HCT116 (cell line): ENCODE data around the gene TIPRL. TPM values are rescaled to one million over a fixed set of nuclear protein-coding genes. Genes with fewer than 3 reads are reported as not detected.

ENCODE experiments used
- ATAC-seq: fragments of 200-7000 bp; cut with Tn5 transposase; 2 replicates; pipeline ENCODE4 v1.9.1; 2020; ENCODE audit warnings: mild to moderate bottlenecking, moderate library complexity
- BruUV-seq: library from RNA; stranded (reverse); fragments of 400-500 nt; replicated peaks from 2 replicates; lab custom pipeline; 2021; lab: Mats Ljungman, UMichigan
- CTCF ChIA-PET: fragments of 300-600 bp; sonication (Branson Sonifier 250); formaldehyde crosslinking; loops from one replicate; lab custom pipeline; 2021; ENCODE audit warnings: antibody characterized with exemption; lab: Charles Lee
- POLR2A ChIA-PET: fragments of 300-600, 350-600 bp; sonication (Branson Sonifier 250); formaldehyde crosslinking; loops from one replicate; lab custom pipeline; 2021; ENCODE audit warnings: antibody characterized with exemption; lab: Charles Lee
- RAD21 ChIA-PET, 2 experiments: fragments of 300-600 bp; sonication (Branson Sonifier 250); formaldehyde crosslinking; loops; one replicate each; lab custom pipeline; 2023; ENCODE audit warnings: low total read pairs in 2 of 2; ENCODE audit not compliant: uncharacterized antibody in 2 of 2, unreplicated experiment in 2 of 2, low non-redundant PET in 1 of 2; lab: Charles Lee
- DNase-seq: peaks from one replicate; pipeline ENCODE4 v3.0.0-alpha.2; 2010; ENCODE audit warnings: low read depth, low spot score
- H2AFZ ChIP-seq: fragments of 200-600 bp; shearing (Covaris generic), sonication (generic); 2 replicates; pipeline ENCODE4 v1.6.1; 2017; ENCODE audit warnings: low read depth, mixed run types, mixed read lengths, antibody characterized with exemption, low read length; ENCODE audit not compliant: poor library complexity, severe bottlenecking
- H3K27ac ChIP-seq: 2 replicates; pipeline ENCODE4 v1.5.1; 2012; ENCODE audit warnings: low read depth, low read length
- H3K27me3 ChIP-seq: fragments of 200-600 bp; sonication (generic); 2 replicates; pipeline ENCODE4 v1.6.1; 2016; ENCODE audit warnings: mixed run types, low read length, mixed read lengths; ENCODE audit not compliant: insufficient read depth
- H3K36me3 ChIP-seq, 2 experiments: fragments of 200-500 bp in 1 of 2; fragments of 200-600 bp in 1 of 2; sonication (Bioruptor generic) in 1 of 2; sonication (generic) in 1 of 2; 2 replicates each; pipeline versions ENCODE4 v1.5.1 to v1.6.1; 2014 to 2016; ENCODE audit warnings: low read length in 2 of 2, inconsistent platforms in 1 of 2, mixed read lengths in 1 of 2, mixed run types in 1 of 2; ENCODE audit not compliant: insufficient read depth in 2 of 2, control insufficient read depth in 1 of 2
- H3K4me1 ChIP-seq, 2 experiments: fragments of 200-600 bp in 1 of 2; sonication (generic) in 1 of 2; 2 replicates each; pipeline versions ENCODE4 v1.5.1 to v1.6.1; 2012 to 2017; ENCODE audit warnings: low read length in 2 of 2, inconsistent platforms in 1 of 2, mild to moderate bottlenecking in 1 of 2, mixed read lengths in 1 of 2, mixed run types in 1 of 2, moderate library complexity in 1 of 2; ENCODE audit not compliant: insufficient read depth in 2 of 2, control insufficient read depth in 1 of 2
- H3K4me2 ChIP-seq: fragments of 200-600 bp; sonication (generic); 2 replicates; pipeline ENCODE4 v1.6.1; 2017; ENCODE audit warnings: mixed run types, low read length, mixed read lengths
- H3K4me3 ChIP-seq, 2 experiments: fragments of 200-600 bp in 1 of 2; sonication (generic) in 1 of 2; replicated peaks in 1 of 2; 2 replicates each; pipeline ENCODE4 v1.5.1; 2011 to 2016; ENCODE audit warnings: low read length in 2 of 2, control low read depth in 1 of 2, low read depth in 1 of 2, mild to moderate bottlenecking in 1 of 2, mixed read lengths in 1 of 2, mixed run types in 1 of 2
- H3K79me2 ChIP-seq: fragments of 200-600 bp; sonication (generic); 2 replicates; pipeline ENCODE4 v1.6.1; 2017; ENCODE audit warnings: mild to moderate bottlenecking, mixed run types, low read length, moderate library complexity, mixed read lengths; ENCODE audit not compliant: insufficient read depth
- H3K9ac ChIP-seq: fragments of 200-600 bp; sonication (generic); 2 replicates; pipeline ENCODE4 v1.6.1; 2016; ENCODE audit warnings: low read length, mixed read lengths
- H3K9me2 ChIP-seq: fragments of 200-600 bp; sonication (generic), shearing (Covaris generic); 2 replicates; pipeline ENCODE4 v1.6.1; 2017; ENCODE audit warnings: mixed run types, mild to moderate bottlenecking, moderate library complexity; ENCODE audit not compliant: insufficient read depth
- H3K9me3 ChIP-seq, 2 experiments: fragments of 200-500 bp in 1 of 2; fragments of 200-600 bp in 1 of 2; sonication (Bioruptor generic) in 1 of 2; sonication (generic) in 1 of 2; 2 replicates each; pipeline ENCODE4 v1.6.1; 2014 to 2017; ENCODE audit warnings: low read length in 2 of 2, mixed read lengths in 2 of 2, inconsistent platforms in 1 of 2, low read depth in 1 of 2, mild to moderate bottlenecking in 1 of 2, mixed run types in 1 of 2, moderate library complexity in 1 of 2; ENCODE audit not compliant: control insufficient read depth in 1 of 2, insufficient read depth in 1 of 2
- H4K20me1 ChIP-seq: fragments of 200-600 bp; sonication (generic), shearing (Covaris generic); 2 replicates; pipeline ENCODE4 v1.6.1; 2017; ENCODE audit warnings: mixed run types, mild to moderate bottlenecking, moderate library complexity; ENCODE audit not compliant: insufficient read depth
- CTCF ChIP-seq, 3 experiments: fragments of 200-600 bp in 1 of 3; sonication (generic) in 1 of 3; IDR thresholded peaks in 2 of 3; conservative IDR thresholded peaks in 1 of 3; 2 replicates each; pipeline ENCODE4 v1.5.1; 2012 to 2017; ENCODE audit warnings: low read depth in 2 of 3, low read length in 2 of 3, antibody characterized with exemption in 1 of 3, borderline replicate concordance in 1 of 3, control low read depth in 1 of 3, mild to moderate bottlenecking in 1 of 3, mixed read lengths in 1 of 3, mixed run types in 1 of 3, moderate library complexity in 1 of 3; ENCODE audit not compliant: insufficient read depth in 1 of 3
- EZH2phosphoT487 ChIP-seq: fragments of 200-600 bp; IDR thresholded peaks from 2 replicates; pipeline ENCODE4 v1.6.1; 2018; ENCODE audit warnings: antibody characterized with exemption, borderline replicate concordance
- RAD21 ChIP-seq: IDR thresholded peaks from 2 replicates; pipeline ENCODE4 v1.6.1; 2012; ENCODE audit warnings: low read depth, mild to moderate bottlenecking
- SRF ChIP-seq: IDR thresholded peaks from 2 replicates; pipeline ENCODE4 v1.6.1; 2012; ENCODE audit warnings: low read depth
- TCF7L2 ChIP-seq: IDR thresholded peaks from 2 replicates; pipeline ENCODE4 v1.7.0; 2011; ENCODE audit warnings: borderline replicate concordance, inconsistent platforms; ENCODE audit not compliant: insufficient read depth, insufficient read length; ENCODE audit errors: extremely low read depth
- ZFX ChIP-seq: fragments of 450-650 bp; IDR thresholded peaks from 2 replicates; pipeline ENCODE4 v1.6.1; 2017
- ZNF274 ChIP-seq: fragments of 200-500 bp; sonication (Bioruptor generic); IDR thresholded peaks from 2 replicates; pipeline ENCODE4 v1.6.1; 2014; ENCODE audit warnings: mild to moderate bottlenecking, low read depth, low read length, inconsistent platforms
- intact Hi-C: fragments of 100-400 bp; cut with micrococcal nuclease; formaldehyde crosslinking; loops from 2 replicates; pipeline ENCODE4 v1.10.0; 2022
- total RNA-seq: library from RNA; stranded (reverse); gene quantifications from one replicate; pipeline ENCODE4 v1.2.1, GENCODE V29; 2021; ENCODE audit not compliant: unreplicated experiment
- TF ChIP-seq, protein P1 (sequence below): IDR thresholded peaks from 2 replicates; pipeline ENCODE4 v1.6.1; 2012

TIPRL gene
- total RNA-seq, 1 experiment from 2014 or later = 36.4 TPM

DNA sequence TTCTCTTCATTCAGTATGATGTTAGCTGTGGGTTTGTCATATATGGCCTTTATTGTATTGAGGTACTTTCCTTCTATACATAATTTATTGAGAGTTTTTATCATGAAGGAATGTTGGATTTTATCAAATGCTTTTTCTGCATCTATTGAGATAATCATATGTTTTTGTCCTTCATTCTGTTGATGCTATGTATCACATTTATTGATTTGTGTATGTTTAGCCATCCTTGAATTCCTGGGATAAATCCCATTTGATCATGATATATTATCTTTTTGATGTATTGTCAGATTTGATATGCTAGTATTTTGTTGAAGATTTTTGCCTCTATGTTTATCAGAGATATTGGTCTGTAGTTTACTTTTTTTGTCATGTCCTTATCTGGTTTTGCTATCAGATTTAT, 21.1 kb upstream of the TIPRL start:
- TF ChIP-seq TCF7L2 = no peak
- TF ChIP-seq SRF = no peak
- no peak for TF ChIP-seq EZH2phosphoT487
- TF ChIP-seq ZFX = no peak
- no peak for TF ChIP-seq ZNF274
- TF ChIP-seq, protein P1, sequence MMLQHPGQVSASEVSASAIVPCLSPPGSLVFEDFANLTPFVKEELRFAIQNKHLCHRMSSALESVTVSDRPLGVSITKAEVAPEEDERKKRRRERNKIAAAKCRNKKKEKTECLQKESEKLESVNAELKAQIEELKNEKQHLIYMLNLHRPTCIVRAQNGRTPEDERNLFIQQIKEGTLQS = no peak
- TF ChIP-seq CTCF (IDR thresholded peaks at IDR 0.05 in 2 of 3, conservative IDR thresholded peaks at IDR 0.05 in 1 of 3; ENCODE audit: borderline replicate concordance in 1 of 3, insufficient read depth in 1 of 3, low read depth in 2 of 3, low read length in 2 of 3) = no peak
- no peak for TF ChIP-seq RAD21
- TF ChIP-seq, all 23 proteins: peak for 0
- ATAC-seq (no peak), DNase-seq (no peak)
- Histone ChIP-seq H4K20me1 (no peaks in the 10 kb centered on the region), H3K4me1 (no peaks in the 10 kb centered on the region), H3K4me3 (no peak overlapping the region), H3K36me3 (no peaks in the 10 kb centered on the region), H3K79me2 (no peaks in the 10 kb centered on the region), H3K27me3 (no peaks in the 10 kb centered on the region), H3K9me3 (no peaks in the 10 kb centered on the region), H3K27ac (no peak overlapping the region), H2AFZ (no peak overlapping the region), H3K4me2 (no peak overlapping the region), H3K9me2 (no peaks in the 10 kb centered on the region), H3K9ac (no peak overlapping the region)
- POLR2A ChIA-PET = no interaction called here
- CTCF ChIA-PET = no interaction called here
- no TSS peak for BruUV-seq
- RAD21 ChIA-PET = no interaction called here
- intact Hi-C loops = no loop called here

GRCh38 chr1:168159251-168159650, 19.5 kb upstream of the TIPRL start:
- no peak overlapping the region for H2AFZ ChIP-seq
- no peaks in the 10 kb centered on the region for H4K20me1 ChIP-seq
- ChIA-PET CTCF (no interaction called here), RAD21 (no interaction called here), POLR2A (no interaction called here)
- H3K4me1 ChIP-seq = no peaks in the 10 kb centered on the region
- H3K27me3 ChIP-seq = no peaks in the 10 kb centered on the region
- no peak overlapping the region for H3K4me3 ChIP-seq
- no peaks in the 10 kb centered on the region for H3K36me3 ChIP-seq
- no peak overlapping the region for H3K27ac ChIP-seq
- H3K9me3 ChIP-seq = no peaks in the 10 kb centered on the region
- DNase-seq (no peak), ATAC-seq (no peak)
- BruUV-seq = no TSS peak
- H3K4me2 ChIP-seq = no peak overlapping the region
- intact Hi-C loops = no loop called here
- H3K9ac ChIP-seq = no peak overlapping the region
- no peaks in the 10 kb centered on the region for H3K79me2 ChIP-seq
- H3K9me2 ChIP-seq = no peaks in the 10 kb centered on the region
- TF ChIP-seq SRF = no peak
